Suppressor macrophage treated with lipopolysaccharide for 4 hours (primary cell): ENCODE results near the gene HTRA1.

Source experiments
- DNase-seq: peaks from one replicate; pipeline ENCODE4 v3.0.0-alpha.2; 2020

The HTRA1 gene

DNA sequence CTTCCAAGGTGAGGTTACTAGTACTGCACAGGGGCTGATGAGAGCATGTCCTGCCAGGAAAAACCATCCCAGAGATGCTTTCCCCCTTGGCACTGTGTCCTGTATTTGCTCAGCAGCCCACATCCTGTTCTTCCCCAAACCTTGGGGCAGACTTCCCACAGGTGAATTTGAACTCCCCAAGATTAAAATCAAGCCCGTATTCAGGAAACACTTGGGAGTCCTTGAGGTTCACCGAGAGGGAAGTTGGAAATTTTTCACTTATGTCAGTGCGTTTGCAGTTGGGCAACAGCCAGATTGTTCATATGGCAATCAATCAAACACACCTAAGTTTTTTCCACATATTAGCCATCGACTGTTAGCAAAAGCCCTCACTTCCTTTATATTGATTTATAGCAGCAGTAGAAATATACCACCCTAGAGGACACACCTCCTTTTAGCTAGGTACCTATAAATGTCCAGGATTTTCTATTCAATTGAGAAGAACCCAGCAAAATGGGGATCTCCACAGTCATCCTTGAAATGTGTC is 99.0 kb downstream of the HTRA1 start, which contains the start of gene DMBT1:
DMBT1 (plus strand) TSS at position 476 of the 526 bp plus-strand sequence; CDS start at position 493, 17 bp downstream.
- no peak for DNase-seq

DNA sequence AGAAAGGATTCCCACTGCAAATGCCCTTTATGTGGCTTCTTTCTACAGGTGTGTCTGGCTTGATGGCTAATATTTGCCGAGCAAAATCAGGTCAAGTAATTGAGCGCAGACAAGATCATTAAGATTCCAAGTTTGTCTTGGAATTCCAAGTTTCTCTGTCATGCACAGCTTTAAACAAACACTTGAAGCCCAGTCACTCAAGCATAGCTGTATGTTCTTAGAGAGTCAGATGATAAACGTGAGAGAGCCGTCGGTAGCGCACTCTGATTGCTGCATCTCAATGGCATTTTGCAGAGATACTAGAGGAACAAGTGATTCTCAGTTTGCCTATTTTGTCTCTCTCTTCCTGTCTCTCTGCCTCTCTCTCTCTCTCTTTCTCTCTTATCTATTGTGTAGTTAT is 99.9 kb downstream of the HTRA1 start:
- no peak for DNase-seq

DNA sequence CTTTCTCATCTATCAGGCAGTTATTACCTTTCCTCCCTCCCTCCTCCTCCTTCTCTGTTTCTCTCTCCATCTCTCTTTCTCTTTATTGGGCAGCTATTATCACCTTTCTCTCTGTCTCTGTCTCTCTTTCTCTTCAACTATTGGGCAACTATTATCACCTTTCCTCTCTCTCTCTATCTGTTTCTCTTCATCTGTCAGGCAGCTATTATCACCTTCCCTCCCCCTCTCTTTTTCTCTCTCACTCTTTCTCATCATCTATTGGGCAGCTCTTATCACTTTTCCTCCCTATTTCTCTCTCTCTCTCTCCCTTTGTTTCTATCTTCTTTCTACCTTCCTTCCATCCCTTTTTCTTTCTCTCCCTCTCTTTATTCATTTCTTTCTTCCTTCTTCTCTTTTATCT is 100.4 kb downstream of the HTRA1 start:
- DNase-seq, result no peak
